Measurements from ENCODE around the gene HOXA3. TPM values are rescaled to one million over a fixed set of nuclear protein-coding genes. Genes with fewer than 3 reads are reported as not detected.

HOXA3 gene
- total RNA-seq, 1 experiment from 2014 or later, result 30.2 TPM

DNA sequence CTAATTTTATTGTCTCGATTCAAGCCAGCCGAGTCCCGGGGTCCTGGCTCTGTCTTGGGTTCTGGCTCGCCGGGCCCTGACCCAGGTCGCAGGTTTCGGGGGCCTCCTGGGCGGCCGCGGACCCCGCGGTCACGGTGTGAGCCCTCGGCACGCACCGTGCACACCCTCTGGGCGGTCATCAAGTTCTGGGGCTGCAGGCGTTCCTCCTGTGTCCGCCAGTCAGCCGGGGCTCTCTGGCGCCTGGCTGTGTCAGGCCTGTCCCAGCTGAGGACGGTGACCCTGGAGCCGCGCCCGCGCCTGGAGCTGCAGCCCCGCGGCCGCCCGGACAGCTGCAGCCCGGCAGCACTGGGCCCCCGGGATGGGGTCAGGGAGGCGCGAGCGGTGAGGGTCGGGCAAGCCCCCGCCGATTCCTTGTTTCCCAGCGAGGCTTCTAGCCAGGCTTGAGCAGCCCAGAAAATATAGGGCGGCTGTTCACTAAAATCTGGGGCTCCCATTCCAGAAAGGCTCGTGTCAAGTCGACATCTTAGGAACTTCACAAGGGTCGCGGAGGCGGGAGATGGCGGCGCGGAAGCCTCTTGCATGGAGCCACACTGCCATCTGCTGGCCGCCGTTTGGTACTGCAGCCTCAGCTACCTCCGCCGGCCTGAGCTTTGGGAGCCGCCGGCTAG is 8.3 kb upstream of the HOXA3 start:
- in situ Hi-C loops (cut with HindIII; ENCODE audit: low pct_unique_long_range_greater_than_20kb, low sequenced_read_pairs) (no loop called here), intact Hi-C loops (cut with micrococcal nuclease; ENCODE audit: unreplicated experiment) (loop anchor here (2.0 to 5.0 kb wide), 2 partner anchors 478 to 783 kb away; no protein-coding TSS in a partner anchor)
- Histone ChIP-seq H3K9me3 (ENCODE audit: control insufficient read depth, insufficient read depth, low read depth, low read length) (no peaks in the 10 kb centered on the region), H3K36me3 (ENCODE audit: control insufficient read depth, insufficient read depth, low read length) (no peaks in the 10 kb centered on the region; the same call in 1 of the 2 replicates), H3K4me1 (ENCODE audit: control insufficient read depth, insufficient read depth, low read length) (no peaks in the 10 kb centered on the region), H3K27ac (ENCODE audit: low read length) (peak overlapping the region; percentile 81), H3K27me3 (ENCODE audit: control insufficient read depth, insufficient read depth, low read length) (no peaks in the 10 kb centered on the region), H3K4me3 (ENCODE audit: low read depth in 2 of 2, low read length in 2 of 2) (peak overlapping the region; percentile 71 to 80)
- POLR2A ChIA-PET, result interaction anchor here (0.6 kb wide), 1 partner anchor 61 kb away, joined by 4 read pairs; no protein-coding TSS in a partner anchor
- DNase-seq (ENCODE audit: low read depth, low spot score), result no peak
- no TSS peak for BruUV-seq (replicated peaks)
- TF ChIP-seq, protein P1, sequence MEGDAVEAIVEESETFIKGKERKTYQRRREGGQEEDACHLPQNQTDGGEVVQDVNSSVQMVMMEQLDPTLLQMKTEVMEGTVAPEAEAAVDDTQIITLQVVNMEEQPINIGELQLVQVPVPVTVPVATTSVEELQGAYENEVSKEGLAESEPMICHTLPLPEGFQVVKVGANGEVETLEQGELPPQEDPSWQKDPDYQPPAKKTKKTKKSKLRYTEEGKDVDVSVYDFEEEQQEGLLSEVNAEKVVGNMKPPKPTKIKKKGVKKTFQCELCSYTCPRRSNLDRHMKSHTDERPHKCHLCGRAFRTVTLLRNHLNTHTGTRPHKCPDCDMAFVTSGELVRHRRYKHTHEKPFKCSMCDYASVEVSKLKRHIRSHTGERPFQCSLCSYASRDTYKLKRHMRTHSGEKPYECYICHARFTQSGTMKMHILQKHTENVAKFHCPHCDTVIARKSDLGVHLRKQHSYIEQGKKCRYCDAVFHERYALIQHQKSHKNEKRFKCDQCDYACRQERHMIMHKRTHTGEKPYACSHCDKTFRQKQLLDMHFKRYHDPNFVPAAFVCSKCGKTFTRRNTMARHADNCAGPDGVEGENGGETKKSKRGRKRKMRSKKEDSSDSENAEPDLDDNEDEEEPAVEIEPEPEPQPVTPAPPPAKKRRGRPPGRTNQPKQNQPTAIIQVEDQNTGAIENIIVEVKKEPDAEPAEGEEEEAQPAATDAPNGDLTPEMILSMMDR (IDR thresholded peaks at IDR 0.05), result peak; percentile 100
- TF ChIP-seq POLR2AphosphoS5 (IDR thresholded peaks at IDR 0.05; ENCODE audit: low read depth, low read length), result no peak
- no peak for TF ChIP-seq TCF7L2 (IDR thresholded peaks at IDR 0.05; ENCODE audit: low read depth, low read length)
- no peak for TF ChIP-seq REST (IDR thresholded peaks at IDR 0.05; ENCODE audit: insufficient read depth in 1 of 2, low read depth in 2 of 2, low read length in 1 of 2)
- peak; percentile 45; the same call in 1 of the 2 replicates for TF ChIP-seq SIN3A (IDR thresholded peaks at IDR 0.05; ENCODE audit: borderline replicate concordance, insufficient read depth, low read depth, low read length)
- ATAC-seq, result peak; percentile 87
- CTCF ChIA-PET, result interaction anchor here (0.5 to 2.5 kb wide), 12 partner anchors 11 to 1268 kb away, joined by 3 to 24 read pairs (median 5); no protein-coding TSS in a partner anchor

DNA sequence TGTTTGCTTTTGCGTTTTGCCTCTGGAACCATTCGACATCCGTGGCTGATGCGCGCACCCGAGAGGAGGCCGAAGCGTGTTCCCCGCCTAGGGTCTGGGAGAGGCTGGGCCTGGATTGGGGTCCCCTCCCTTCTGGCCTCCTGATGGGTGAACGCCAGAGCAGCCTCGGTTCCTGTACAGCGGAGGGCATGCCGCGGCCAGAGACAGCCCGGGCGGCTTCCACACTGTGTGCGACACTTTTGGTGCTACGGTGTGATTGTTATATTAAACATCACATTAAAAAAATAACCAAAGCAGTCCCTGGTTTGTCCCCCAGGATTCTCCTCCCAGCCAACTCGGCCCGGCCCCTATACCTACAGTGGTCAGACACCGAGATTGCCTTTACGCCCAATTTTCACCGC is 7.8 kb upstream of the HOXA3 start:
- in situ Hi-C loops (cut with HindIII; ENCODE audit: low pct_unique_long_range_greater_than_20kb, low sequenced_read_pairs), result no loop called here
- peak; percentile 2 for ATAC-seq
- intact Hi-C loops (cut with micrococcal nuclease; ENCODE audit: unreplicated experiment), result loop anchor here (2.0 to 5.0 kb wide), 2 partner anchors 477 to 783 kb away; no protein-coding TSS in a partner anchor
- H3K27me3 ChIP-seq (ENCODE audit: control insufficient read depth, insufficient read depth, low read length), result no peaks in the 10 kb centered on the region
- H3K36me3 ChIP-seq (ENCODE audit: control insufficient read depth, insufficient read depth, low read length), result no peaks in the 10 kb centered on the region; the same call in 1 of the 2 replicates
- POLR2A ChIA-PET, result interaction anchor here (0.6 kb wide), 1 partner anchor 168 kb away, joined by 5 read pairs; no protein-coding TSS in a partner anchor
- H3K4me3 ChIP-seq (ENCODE audit: low read depth in 2 of 2, low read length in 2 of 2), result peak overlapping the region; percentile 71 to 80
- BruUV-seq (replicated peaks), result no TSS peak
- H3K4me1 ChIP-seq (ENCODE audit: control insufficient read depth, insufficient read depth, low read length), result no peaks in the 10 kb centered on the region
- no peak for DNase-seq (ENCODE audit: low read depth, low spot score)
- no peak for TF ChIP-seq TCF7L2 (IDR thresholded peaks at IDR 0.05; ENCODE audit: low read depth, low read length)
- no peak for TF ChIP-seq SIN3A (IDR thresholded peaks at IDR 0.05; ENCODE audit: borderline replicate concordance, insufficient read depth, low read depth, low read length)
- TF ChIP-seq, protein P1 (IDR thresholded peaks at IDR 0.05), result no peak
- TF ChIP-seq POLR2AphosphoS5 (IDR thresholded peaks at IDR 0.05; ENCODE audit: low read depth, low read length), result no peak
- no peak for TF ChIP-seq REST (IDR thresholded peaks at IDR 0.05; ENCODE audit: insufficient read depth in 1 of 2, low read depth in 2 of 2, low read length in 1 of 2)
- H3K9me3 ChIP-seq (ENCODE audit: control insufficient read depth, insufficient read depth, low read depth, low read length), result no peaks in the 10 kb centered on the region
- peak overlapping the region; percentile 81 for H3K27ac ChIP-seq (ENCODE audit: low read length)
- CTCF ChIA-PET, result interaction anchor here (0.5 to 2.5 kb wide), 6 partner anchors 10 to 837 kb away, joined by 3 to 24 read pairs (median 4); no protein-coding TSS in a partner anchor
